H1 (cell line): ENCODE results near the gene GABRR2. TPM values are rescaled to one million over a fixed set of nuclear protein-coding genes. Genes with fewer than 3 reads are reported as not detected.

ENCODE experiments used
- CTCF ChIA-PET: fragments of 300-600 bp; sonication (Branson Sonifier 250); formaldehyde crosslinking; loops from one replicate; lab custom pipeline; 2021; ENCODE audit not compliant: partially characterized antibody; lab: Charles Lee
- POLR2A ChIA-PET: fragments of 300-600 bp; sonication (Branson Sonifier 250); formaldehyde crosslinking; loops from one replicate; lab custom pipeline; 2021; ENCODE audit warnings: inconsistent platforms; ENCODE audit not compliant: partially characterized antibody; lab: Charles Lee
- DNase-seq, 2 experiments: peaks; one replicate each; pipeline versions ENCODE4 v3.0.0 to v3.0.0-alpha.2; 2010 to 2022; ENCODE audit warnings: low spot score in 2 of 2, low read depth in 1 of 2, mixed read lengths in 1 of 2
- FAIRE-seq: peaks from 2 replicates; lab custom pipeline; 2011; peaks lifted over from hg19 to GRCh38; lab: Jason Lieb, UNC
- H2AFZ ChIP-seq: 2 replicates; pipeline ENCODE4 v1.8.1; 2012; ENCODE audit warnings: low read length, inconsistent platforms
- H2AK5ac ChIP-seq: 2 replicates; pipeline ENCODE4 v1.6.1; 2013; ENCODE audit warnings: low read depth, low read length
- H2BK120ac ChIP-seq: replicated peaks from 2 replicates; pipeline ENCODE3; 2013; ENCODE audit warnings: low read depth, low read length, inconsistent platforms
- H2BK12ac ChIP-seq: 2 replicates; pipeline ENCODE4 v1.6.1; 2013; ENCODE audit warnings: low read depth, low read length
- H2BK15ac ChIP-seq: 2 replicates; pipeline ENCODE4 v1.6.1; 2013; ENCODE audit warnings: low read length
- H2BK20ac ChIP-seq: 2 replicates; pipeline ENCODE4 v1.6.1; 2013; ENCODE audit warnings: low read length
- H2BK5ac ChIP-seq: 2 replicates; pipeline ENCODE4 v1.6.1; 2013; ENCODE audit warnings: low read depth, low read length
- H3K14ac ChIP-seq: 2 replicates; pipeline ENCODE4 v1.6.1; 2013; ENCODE audit warnings: inconsistent platforms; ENCODE audit not compliant: insufficient read length
- H3K18ac ChIP-seq: 2 replicates; pipeline ENCODE4 v1.6.1; 2013; ENCODE audit warnings: low read length; ENCODE audit errors: extremely low read depth
- H3K23ac ChIP-seq: 2 replicates; pipeline ENCODE4 v1.6.1; 2013; ENCODE audit warnings: inconsistent platforms; ENCODE audit not compliant: insufficient read length
- H3K23me2 ChIP-seq: 2 replicates; pipeline ENCODE4 v1.6.1; 2013; ENCODE audit warnings: low read depth, low read length
- H3K27ac ChIP-seq: 2 replicates; pipeline ENCODE4 v1.6.1; 2011; ENCODE audit warnings: low read depth, low read length, inconsistent platforms
- H3K27me3 ChIP-seq, 4 experiments: replicated peaks in 1 of 4; 1 replicate in 1 of 4; 2 replicates in 3 of 4; pipeline versions ENCODE4 v1.6.1 to v1.8.1; 2011 to 2013; ENCODE audit warnings: low read length in 3 of 4, mild to moderate bottlenecking in 3 of 4, inconsistent platforms in 2 of 4, mixed read lengths in 2 of 4, moderate library complexity in 1 of 4; ENCODE audit not compliant: control insufficient read depth in 3 of 4, insufficient read depth in 3 of 4; ENCODE audit errors: extremely low read depth in 1 of 4
- H3K36me3 ChIP-seq, 4 experiments: 2 replicates each; pipeline versions ENCODE4 v1.6.1 to v1.8.1; 2011 to 2013; ENCODE audit warnings: mild to moderate bottlenecking in 4 of 4, low read length in 3 of 4, moderate library complexity in 2 of 4, control low read depth in 1 of 4, inconsistent platforms in 1 of 4; ENCODE audit not compliant: insufficient read depth in 4 of 4, control insufficient read depth in 2 of 4
- H3K4ac ChIP-seq: replicated peaks from 2 replicates; pipeline ENCODE3; 2013; ENCODE audit warnings: low read length, low read depth, mixed read lengths, inconsistent platforms; ENCODE audit not compliant: insufficient read length
- H3K4me1 ChIP-seq, 4 experiments: replicated peaks in 1 of 4; 1 replicate in 1 of 4; 2 replicates in 3 of 4; pipeline versions ENCODE4 v1.6.1 to v1.8.1; 2011 to 2013; ENCODE audit warnings: low read length in 3 of 4, inconsistent platforms in 2 of 4, mixed read lengths in 1 of 4; ENCODE audit not compliant: insufficient read depth in 4 of 4, control insufficient read depth in 3 of 4
- H3K4me2 ChIP-seq, 2 experiments: 2 replicates each; pipeline versions ENCODE4 v1.6.1 to v1.8.1; 2011 to 2013; ENCODE audit warnings: low read depth in 2 of 2, low read length in 2 of 2, control low read depth in 1 of 2, inconsistent platforms in 1 of 2, mild to moderate bottlenecking in 1 of 2; ENCODE audit not compliant: insufficient read depth in 1 of 2
- H3K4me3 ChIP-seq, 4 experiments: fragments of 200-600, 300-600 bp in 1 of 4; sonication (generic), shearing (Covaris generic), sonication (Bioruptor Twin) in 1 of 4; 2 replicates each; pipeline versions ENCODE4 v1.5.1 to v1.8.1; 2011 to 2016; ENCODE audit warnings: low read length in 4 of 4, low read depth in 3 of 4, control low read depth in 2 of 4, inconsistent platforms in 2 of 4, mild to moderate bottlenecking in 2 of 4, mixed read lengths in 1 of 4, moderate library complexity in 1 of 4; ENCODE audit not compliant: insufficient read depth in 2 of 4; ENCODE audit errors: extremely low read depth in 1 of 4
- H3K56ac ChIP-seq: replicated peaks from 2 replicates; pipeline ENCODE3; 2013; ENCODE audit warnings: low read depth, mild to moderate bottlenecking, mixed read lengths, low read length, inconsistent platforms; ENCODE audit not compliant: insufficient read length
- H3K79me1 ChIP-seq: 2 replicates; pipeline ENCODE4 v1.6.1; 2013; ENCODE audit warnings: low read depth, low read length, control low read depth
- H3K79me2 ChIP-seq, 2 experiments: 2 replicates each; pipeline versions ENCODE4 v1.6.1 to v1.8.1; 2012 to 2013; ENCODE audit warnings: low read length in 2 of 2, mild to moderate bottlenecking in 2 of 2, inconsistent platforms in 1 of 2; ENCODE audit not compliant: insufficient read depth in 2 of 2, control insufficient read depth in 1 of 2
- H3K9ac ChIP-seq, 4 experiments: replicated peaks in 1 of 4; 1 replicate in 1 of 4; 2 replicates in 3 of 4; pipeline versions ENCODE4 v1.6.1 to v1.8.1; 2011 to 2013; ENCODE audit warnings: low read depth in 3 of 4, low read length in 3 of 4, control low read depth in 2 of 4, mild to moderate bottlenecking in 2 of 4, moderate library complexity in 2 of 4, inconsistent platforms in 1 of 4; ENCODE audit errors: extremely low read depth in 1 of 4
- H3K9me3 ChIP-seq, 2 experiments: 2 replicates each; pipeline versions ENCODE4 v1.6.1 to v1.8.1; 2012 to 2013; ENCODE audit warnings: mild to moderate bottlenecking in 2 of 2, moderate library complexity in 2 of 2, control low read depth in 1 of 2, inconsistent platforms in 1 of 2, low read depth in 1 of 2, low read length in 1 of 2, mixed read lengths in 1 of 2; ENCODE audit not compliant: insufficient read depth in 2 of 2
- H4K20me1 ChIP-seq, 2 experiments: replicated peaks in 1 of 2; 2 replicates each; pipeline versions ENCODE3 to v1.8.1; 2011 to 2013; ENCODE audit warnings: inconsistent platforms in 2 of 2, low read length in 2 of 2, mild to moderate bottlenecking in 1 of 2; ENCODE audit not compliant: insufficient read depth in 2 of 2, control insufficient read depth in 1 of 2
- H4K5ac ChIP-seq: 2 replicates; pipeline ENCODE4 v1.6.1; 2013; ENCODE audit warnings: low read length, low read depth, mixed read lengths, inconsistent platforms; ENCODE audit not compliant: insufficient read length
- H4K8ac ChIP-seq: 2 replicates; pipeline ENCODE4 v1.8.0; 2013; ENCODE audit warnings: mild to moderate bottlenecking, moderate library complexity, low read length, inconsistent platforms; ENCODE audit not compliant: insufficient read depth; ENCODE audit errors: extremely low read depth
- H4K91ac ChIP-seq: replicated peaks from 2 replicates; pipeline ENCODE3; 2013; ENCODE audit warnings: low read length, mixed read lengths, inconsistent platforms; ENCODE audit not compliant: insufficient read length
- KDM1A ChIP-seq: fragments of 200-600, 300-600 bp; sonication (generic); IDR thresholded peaks from 2 replicates; pipeline ENCODE4 v1.7.1; 2016; ENCODE audit warnings: mild to moderate bottlenecking, low read length, borderline replicate concordance
- SIRT6 ChIP-seq: IDR thresholded peaks from one replicate; pipeline ENCODE4 v1.7.1; 2012; ENCODE audit warnings: low read length, inconsistent platforms
- WGBS, 2 experiments: shearing (Covaris generic) in 1 of 2; methylation state at CpG; one replicate each; pipeline versions ENCODE4 v1.1.6 to v1.1.7; 2013 to 2015; ENCODE audit warnings: low lambda C conversion rate in 2 of 2, mixed read lengths in 2 of 2, inconsistent platforms in 1 of 2, low coverage in 1 of 2, missing lambda C conversion rate in 1 of 2; ENCODE audit not compliant: insufficient replicate concordance in 2 of 2, insufficient coverage in 1 of 2, insufficient read length in 1 of 2; ENCODE audit errors: extremely low coverage in 1 of 2, missing lambda C conversion rate in 1 of 2; 5-methylcytosine and 5-hydroxymethylcytosine counted together
- polyA plus RNA-seq, 7 experiments: library from polyadenylated mRNA; depleted of rRNA in 3 of 7; stranded (reverse) in 5 of 7; unstranded in 2 of 7; fragments of >200 nt in 5 of 7; fragments of 200-250 nt in 2 of 7; gene quantifications; 1 replicate in 5 of 7; 2 replicates in 1 of 7; 4 replicates in 1 of 7; pipeline versions ENCODE4 v1.2.1 to v1.2.3, GENCODE V29; 2011 to 2013; ENCODE audit warnings: missing spikeins in 2 of 7, mixed read lengths in 2 of 7
- total RNA-seq: library from RNA; stranded (reverse); fragmentation: NEBNext Ultra II Directional; extraction: Animal tissue kit (Norgen Biotek cat#: 25700); gene quantifications from 2 replicates; pipeline ENCODE4 v1.2.1, GENCODE V29; 2021

GABRR2 gene
- total and polyA plus RNA-seq, 2 of the 8 experiments (the other 6 are each of a cell fraction or from before 2014, with no cell fraction given), result not detected

DNA sequence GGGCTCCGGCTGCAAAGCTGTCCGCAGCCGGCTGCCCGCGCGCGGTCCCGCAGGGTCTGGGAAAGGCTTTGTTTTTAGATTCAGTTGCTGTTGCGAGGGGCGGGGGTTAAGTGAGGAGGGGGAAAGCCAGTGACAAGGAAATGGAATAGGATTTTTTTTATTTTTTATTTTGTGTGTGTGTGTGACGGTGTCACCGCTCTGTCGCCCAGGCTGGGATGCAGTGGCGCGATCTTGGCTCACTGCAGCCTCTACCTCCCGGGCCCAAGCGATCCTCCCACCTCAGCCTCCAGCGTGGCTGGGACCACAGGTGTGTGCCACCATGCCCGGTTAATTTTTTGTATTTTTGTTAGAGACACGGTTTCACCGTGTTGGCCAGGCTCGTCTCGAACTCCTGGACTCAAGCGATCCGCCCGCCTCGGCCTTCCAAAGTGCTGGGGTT lies 38.0 kb upstream of the GABRR2 start:
- no peak overlapping the region for H3K56ac ChIP-seq
- DNase-seq (no peak), FAIRE-seq (no peak)
- 0 out of 4 replicates have a peak, but pooled peaks cover 0 to 5% of the 10 kb centered on the region in 2 experiments for H3K79me2 ChIP-seq
- H4K20me1 ChIP-seq, result peaks cover 0 to 2% of the 10 kb centered on the region in 2 experiments
- no peak overlapping the region for H2BK20ac ChIP-seq
- H3K4me3 ChIP-seq, result peak overlapping the region; percentile 63 to 70 (median 67)
- peak overlapping the region; percentile 19; the same call in 1 of the 2 replicates for H3K27ac ChIP-seq
- no peaks in the 10 kb centered on the region; a peak in 2 of 7 replicates for H3K27me3 ChIP-seq
- H3K23me2 ChIP-seq, result peaks cover 3% of the 10 kb centered on the region; the same call in 1 of the 2 replicates
- 57% methylated on average over 26 of the region's 27 CpGs; no CpG with 5 or more reads in 1 of the 2 experiments for WGBS, 2 experiments
- ChIA-PET CTCF (interaction anchor here (1.0 to 15.3 kb wide), 3 partner anchors 12 to 41 kb away, joined by 5 to 130 read pairs (median 10); no protein-coding TSS in a partner anchor), POLR2A (interaction anchor here (0.6 to 2.5 kb wide), 14 partner anchors 10 to 390 kb away, joined by 3 to 17 read pairs (median 4); partner anchors contain the start of genes RNGTT and SRSF12)
- peak overlapping the region in 3 of 4 experiments; percentile 88 to 96 (median 88); a peak in 6 of 7 replicates for H3K9ac ChIP-seq
- H3K9me3 ChIP-seq, result no peaks in the 10 kb centered on the region
- no peak overlapping the region for H3K23ac ChIP-seq
- H3K79me1 ChIP-seq, result no peaks in the 10 kb centered on the region
- H2BK12ac ChIP-seq, result no peak overlapping the region
- H3K14ac ChIP-seq, result no peak overlapping the region
- TF ChIP-seq KDM1A, result peak; percentile 85
- TF ChIP-seq SIRT6, result no peak
- no peak overlapping the region for H3K4ac ChIP-seq
- no peak overlapping the region for H4K5ac ChIP-seq
- H3K18ac ChIP-seq, result no peak overlapping the region; the same call in 1 of the 2 replicates
- no peak overlapping the region; the same call in 1 of the 2 replicates for H2AFZ ChIP-seq
- peak overlapping the region; percentile 95; the same call in 1 of the 2 replicates for H4K8ac ChIP-seq
- no peak overlapping the region for H4K91ac ChIP-seq
- H2BK5ac ChIP-seq, result no peak overlapping the region; the same call in 1 of the 2 replicates
- no peaks in the 10 kb centered on the region for H3K36me3 ChIP-seq
- peaks cover 0 to 4% (median 0%) of the 10 kb centered on the region in 4 experiments; a peak in 1 of 7 replicates for H3K4me1 ChIP-seq
- H2BK120ac ChIP-seq, result no peak overlapping the region
- H3K4me2 ChIP-seq, result peak overlapping the region; percentile 76 to 77
- H2BK15ac ChIP-seq, result no peak overlapping the region
- H2AK5ac ChIP-seq, result no peak overlapping the region
